NCI-H1105 treated with DMSO at 0.1 percent for 48 hours (cell line): ENCODE data around the gene LINS1.

Experiments used
- DNase-seq: peaks from one replicate; lab custom pipeline; 2025; lab: John Stamatoyannopoulos, UW

The LINS1 gene, protein sequence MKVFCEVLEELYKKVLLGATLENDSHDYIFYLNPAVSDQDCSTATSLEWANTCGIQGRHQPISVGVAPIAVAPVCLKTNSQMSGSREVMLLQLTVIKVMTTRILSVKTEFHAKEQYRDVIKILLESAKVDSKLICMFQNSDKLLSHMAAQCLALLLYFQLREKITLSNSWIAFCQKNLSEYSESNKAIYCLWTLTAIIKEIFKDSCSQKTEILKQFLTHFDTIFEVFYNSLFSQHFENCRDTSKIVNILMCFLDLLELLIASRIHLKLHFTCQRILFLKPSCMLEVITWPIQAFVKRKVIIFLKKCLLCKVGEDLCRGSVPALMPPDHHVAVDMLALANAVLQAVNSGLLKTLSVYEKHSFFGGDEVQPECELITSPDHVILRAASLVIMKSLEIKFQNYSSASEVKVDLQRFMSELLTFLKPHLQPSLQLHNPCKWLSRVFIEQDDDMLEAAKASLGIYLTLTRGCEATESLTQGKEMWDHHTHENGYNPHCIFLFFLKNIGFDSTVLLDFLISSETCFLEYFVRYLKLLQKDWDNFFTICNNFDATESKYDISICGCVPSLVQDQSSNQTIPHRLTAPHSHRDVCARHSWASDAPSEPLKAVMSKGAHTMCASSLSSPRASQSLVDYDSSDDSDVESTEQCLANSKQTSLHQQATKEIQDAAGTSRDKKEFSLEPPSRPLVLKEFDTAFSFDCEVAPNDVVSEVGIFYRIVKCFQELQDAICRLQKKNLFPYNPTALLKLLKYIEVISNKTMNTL

DNA sequence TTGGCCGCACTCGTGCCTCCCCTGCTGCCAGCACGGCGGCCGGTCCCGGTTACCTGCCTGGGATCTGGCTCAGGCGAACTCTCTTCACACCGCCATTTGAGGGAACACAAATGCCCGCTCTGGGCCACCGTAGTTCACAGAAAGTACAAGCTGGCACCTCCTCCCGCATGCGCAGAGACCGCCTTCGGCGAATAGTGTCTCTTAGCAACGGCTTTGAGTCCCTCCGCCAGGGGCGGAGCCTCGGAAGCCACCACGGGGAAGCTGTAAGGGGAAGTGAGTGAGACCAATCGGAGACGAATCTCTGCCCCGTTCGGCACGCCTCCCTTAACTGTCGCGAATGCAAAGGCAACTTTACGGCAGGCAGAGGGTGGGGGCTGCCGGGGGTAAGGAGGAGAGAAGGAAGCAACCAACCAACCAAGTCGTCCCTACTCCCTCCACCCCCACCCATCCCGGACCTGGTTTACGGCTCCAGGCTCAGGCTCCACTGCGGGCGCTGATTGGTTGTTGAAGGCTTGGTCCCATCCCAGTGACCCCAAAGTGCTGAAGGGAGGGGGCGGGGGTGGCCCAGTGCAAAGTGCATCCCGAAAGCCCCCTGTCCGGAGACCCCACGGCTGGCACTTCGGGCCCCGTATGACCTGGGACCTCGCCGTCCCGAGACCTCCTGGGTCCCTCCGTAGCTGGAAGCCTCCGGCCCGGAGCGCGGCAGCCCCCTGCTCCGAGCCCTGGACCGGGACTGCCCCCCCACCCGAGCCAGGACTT is at the start of gene LINS1, which contains the start of gene ASB7:
LINS1 (minus strand) TSS at position 121 of the 759 bp plus-strand sequence. CDS start 21,342 bp downstream, outside the sequence.
ASB7 (plus strand) TSS at position 526 of the 759 bp plus-strand sequence. CDS start 9,628 bp downstream, outside the sequence.
- DNase-seq = peak; percentile 100

GRCh38 chr15:100651253-100651652 is 49.3 kb upstream of the LINS1 start:
- DNase-seq = no peak

DNA sequence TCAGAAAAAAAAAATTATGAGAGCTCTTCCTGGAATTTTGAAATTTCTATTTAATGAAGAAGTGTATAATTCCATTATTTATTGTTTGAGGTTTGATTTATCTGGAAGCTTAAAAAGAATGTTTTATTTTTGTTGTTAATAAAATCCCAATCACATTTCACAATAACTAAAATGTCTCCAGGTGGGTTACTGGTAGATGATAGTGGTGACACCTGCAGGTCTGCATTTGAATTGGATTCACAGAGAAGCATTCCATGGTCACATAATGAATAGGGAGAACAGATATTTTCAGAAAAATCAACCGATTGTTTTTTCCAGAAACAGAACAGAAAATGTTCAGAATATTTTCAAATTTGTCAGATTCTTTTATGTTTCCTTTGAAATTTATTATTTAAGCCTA is 48.7 kb upstream of the LINS1 start:
- peak; percentile 4 for DNase-seq

GRCh38 chr15:100648951-100649350 is 47.0 kb upstream of the LINS1 start:
- DNase-seq = no peak

- DNase-seq = no peak
These were observed 43.7 kb upstream of the LINS1 start for GRCh38 chr15:100645671-100646070.

DNA sequence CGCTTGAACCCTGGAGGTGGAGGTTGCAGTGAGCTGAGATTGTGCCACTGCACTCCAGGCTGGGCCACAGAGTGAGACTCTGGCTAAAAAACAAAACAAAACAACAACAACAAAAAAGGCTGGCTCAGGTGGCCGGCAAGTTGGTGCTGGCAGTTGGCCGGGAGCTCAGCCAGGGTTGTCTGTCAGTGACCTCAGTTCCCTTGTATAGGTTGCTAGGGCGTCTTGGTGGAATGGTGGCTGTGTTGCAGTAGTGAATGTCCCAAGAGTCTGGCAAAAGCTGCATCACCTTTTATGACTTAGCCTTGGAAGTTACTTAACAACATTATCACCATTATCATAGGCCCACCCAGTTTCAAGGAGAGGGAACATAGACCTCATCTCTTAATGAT is 41.0 kb upstream of the LINS1 start:
- no peak for DNase-seq

- no peak for DNase-seq
These were observed 40.4 kb upstream of the LINS1 start for GRCh38 chr15:100642213-100642949.

DNA sequence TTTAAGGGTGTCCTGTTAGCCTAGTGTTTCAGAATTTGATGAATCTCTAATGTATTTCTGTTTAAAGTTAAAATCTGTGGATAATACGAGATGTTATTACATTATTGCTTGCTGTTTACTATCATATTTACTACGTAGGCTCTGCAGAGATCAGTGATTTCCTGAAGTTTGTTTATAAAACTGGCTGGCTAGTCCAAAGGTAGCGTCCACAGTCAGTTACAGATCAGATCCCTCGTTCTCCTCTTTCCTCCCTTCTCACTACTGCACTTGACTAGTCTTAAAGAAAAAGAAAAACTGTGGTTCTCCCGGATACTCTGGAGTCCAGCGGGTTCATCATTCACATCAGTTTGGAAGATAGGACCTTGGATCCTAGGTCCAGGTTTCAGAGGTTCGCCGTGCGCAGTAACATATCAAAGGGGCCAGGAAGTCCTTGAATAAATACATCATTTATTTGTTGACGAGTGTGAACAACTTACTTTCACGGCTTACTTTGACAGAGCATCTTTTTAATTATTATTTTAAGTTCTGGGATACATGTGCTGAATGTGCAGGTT is 36.3 kb upstream of the LINS1 start:
- no peak for DNase-seq

DNA sequence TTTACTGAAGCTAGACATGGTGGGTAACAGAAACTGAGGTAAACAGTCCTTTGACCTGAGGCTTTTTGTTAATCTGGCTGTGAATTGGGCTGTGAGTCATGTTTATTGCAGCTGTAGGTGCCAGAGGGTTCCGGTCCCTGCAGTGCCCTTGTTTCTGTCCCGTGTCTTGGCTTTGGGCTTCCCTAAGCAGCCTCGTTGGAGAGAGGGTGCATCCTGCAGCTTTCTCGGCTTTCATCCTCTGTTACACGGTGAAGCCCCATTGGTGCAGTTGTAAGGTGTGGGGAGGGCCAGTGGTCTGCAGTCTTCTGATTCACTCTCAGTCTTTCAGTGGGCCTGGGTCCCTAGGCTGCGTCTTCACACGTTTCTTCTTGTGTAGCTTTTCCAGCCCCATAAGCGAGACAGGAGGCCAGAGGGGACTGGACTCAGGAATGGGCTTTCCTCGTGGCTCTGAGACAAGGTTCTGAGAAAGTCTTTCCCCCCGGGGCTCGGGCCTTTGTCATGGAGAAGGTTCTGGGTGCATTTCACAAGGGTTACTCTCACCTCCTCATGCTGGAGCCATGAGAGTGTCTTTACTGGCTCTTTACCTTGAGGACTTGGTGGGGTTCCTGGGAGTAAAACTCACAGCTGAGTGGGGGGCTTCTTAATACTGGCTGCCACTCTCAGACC is 33.6 kb upstream of the LINS1 start:
- no peak for DNase-seq

DNA sequence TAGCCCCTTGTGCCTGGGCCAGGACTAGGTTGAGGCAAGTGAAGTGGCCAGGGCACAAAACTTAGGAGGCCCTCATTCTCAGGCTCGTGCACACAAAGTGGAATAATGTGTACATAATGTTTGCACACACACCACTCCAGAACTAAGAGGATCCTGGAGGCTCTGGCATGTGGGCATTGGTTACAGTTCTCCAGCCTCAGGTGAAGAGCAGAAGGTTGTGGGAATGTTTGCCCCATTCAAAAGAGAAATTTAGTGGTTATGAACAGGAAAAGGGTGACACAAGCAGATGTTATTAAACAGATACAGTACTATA is 31.7 kb upstream of the LINS1 start:
- no peak for DNase-seq

GRCh38 chr15:100631831-100632230 is 29.8 kb upstream of the LINS1 start:
- DNase-seq = no peak

DNA sequence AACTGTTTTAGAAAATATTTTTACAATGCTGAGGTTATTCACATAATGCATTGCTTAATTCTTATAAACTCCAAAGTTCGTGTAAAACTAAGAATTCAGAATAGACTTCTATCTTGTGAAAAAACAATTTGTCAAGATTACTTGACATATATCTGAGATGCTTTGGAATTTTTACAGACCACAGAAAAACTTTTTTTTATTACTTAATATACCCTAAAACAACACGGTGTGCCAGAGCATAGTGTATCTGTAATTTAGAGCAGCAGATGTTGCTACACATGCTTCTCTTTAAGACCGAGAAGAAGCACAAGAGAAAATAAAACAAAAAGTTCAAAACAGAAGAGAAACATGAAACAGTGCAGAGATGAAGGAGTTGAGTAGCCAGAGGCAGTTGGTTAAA is 26.8 kb upstream of the LINS1 start:
- no peak for DNase-seq

GRCh38 chr15:100627789-100628395 is 25.9 kb upstream of the LINS1 start:
- peak; percentile 82 for DNase-seq

GRCh38 chr15:100623301-100623700 is 21.3 kb upstream of the LINS1 start:
- DNase-seq = no peak

DNA sequence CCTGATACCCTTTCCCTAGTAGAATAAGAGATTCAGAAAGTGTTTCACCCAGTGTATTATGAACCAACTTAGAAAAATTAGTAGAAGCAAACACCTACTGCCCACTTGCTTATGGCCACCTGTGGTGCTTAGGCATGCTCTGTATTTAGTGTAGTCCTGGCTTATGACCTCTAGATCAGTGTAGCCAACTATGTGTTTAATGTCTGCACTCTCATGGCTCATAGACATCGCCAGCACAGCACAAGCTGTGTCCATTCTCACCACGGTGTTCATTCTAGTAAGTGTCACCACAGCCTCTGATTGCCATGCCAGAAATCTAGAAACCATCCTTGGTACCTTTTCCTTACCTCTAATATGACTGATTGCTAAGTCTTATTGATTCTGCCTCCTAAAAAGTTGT is 14.7 kb upstream of the LINS1 start:
- DNase-seq = no peak

DNA sequence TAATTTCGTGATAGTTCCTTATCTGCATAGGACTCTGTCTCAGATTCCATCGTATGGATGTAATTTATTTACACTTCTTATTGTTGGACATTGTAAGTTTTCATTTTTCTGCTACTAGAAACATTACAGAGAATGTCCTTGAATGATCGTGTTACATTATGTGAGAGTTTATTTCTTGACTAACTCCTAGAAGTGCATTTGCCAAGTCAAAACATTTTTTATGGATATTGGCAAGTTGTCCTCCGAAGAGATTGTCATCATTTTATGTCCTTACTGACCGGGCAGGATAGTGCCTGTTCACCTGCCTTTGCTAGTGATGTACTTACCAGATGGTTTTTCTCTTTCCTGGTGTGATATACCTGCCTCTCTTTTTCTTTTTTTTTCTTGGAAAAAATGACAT is 13.8 kb upstream of the LINS1 start:
- no peak for DNase-seq

- DNase-seq = no peak
These were observed 12.9 kb upstream of the LINS1 start for GRCh38 chr15:100614918-100615317.

GRCh38 chr15:100614336-100614735 is 12.4 kb upstream of the LINS1 start:
- DNase-seq = no peak

- no peak for DNase-seq
These were observed 11.2 kb upstream of the LINS1 start for GRCh38 chr15:100613208-100613607.

DNA sequence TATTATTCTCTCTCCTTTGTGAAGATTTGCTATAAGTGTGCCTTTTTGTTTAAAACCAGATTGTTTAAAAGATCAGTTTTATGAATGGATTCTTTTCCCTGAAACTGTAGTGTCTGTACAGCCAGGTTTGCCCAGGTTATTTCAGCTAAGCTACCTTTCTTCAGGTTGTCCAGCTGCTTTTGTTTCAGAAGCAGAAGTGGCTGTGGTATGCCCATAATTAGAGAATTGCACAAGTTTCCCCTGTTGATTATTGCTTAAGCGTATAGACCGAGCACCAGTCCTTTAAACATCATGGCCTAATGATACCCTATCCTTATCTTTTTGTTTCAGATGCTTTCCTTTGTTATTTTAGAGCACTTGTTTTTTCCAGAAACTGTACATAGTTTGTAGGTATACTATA is 10.6 kb upstream of the LINS1 start:
- DNase-seq = no peak
